Measurements from ENCODE around the gene SMPX.

SMPX gene

GRCh38 chrX:21656587-21657317, 101.2 kb downstream of the SMPX start:
- no peak for DNase-seq
